Naive thymus-derived CD4-positive, alpha-beta T cell (primary cell): ENCODE measurements around the gene VIM. TPM values are rescaled to one million over a fixed set of nuclear protein-coding genes. Genes with fewer than 3 reads are reported as not detected.
"Not testable (repeated sequence)": the region's sequence is repeated elsewhere in the genome, so short reads cannot be mapped to it uniquely, and the experiment has no call there.

Experiments used
- ATAC-seq: fragments of 150-1000 bp; cut with Tn5 transposase; 2 replicates; pipeline ENCODE4 v1.10.0; 2021; ENCODE audit warnings: mild to moderate bottlenecking, moderate library complexity
- CTCF ChIA-PET: fragments of 350-600 bp; sonication (Branson Sonifier 250); formaldehyde crosslinking; loops from one replicate; lab custom pipeline; 2021; ENCODE audit warnings: antibody characterized with exemption; lab: Charles Lee
- POLR2A ChIA-PET: fragments of 350-600 bp; sonication (Branson Sonifier 250); formaldehyde crosslinking; loops from one replicate; lab custom pipeline; 2021; ENCODE audit warnings: antibody characterized with exemption, inconsistent platforms; lab: Charles Lee
- DNase-seq, 9 donors: peaks; one replicate each; pipeline versions ENCODE4 v3.0.0 to v3.0.0-alpha.2; 2020 to 2022; ENCODE audit warnings: mixed read lengths in 1 of 9
- H3K27ac ChIP-seq: one replicate; pipeline ENCODE4 v1.7.0; 2013; ENCODE audit warnings: mild to moderate bottlenecking, low read depth, low read length, moderate library complexity
- H3K27me3 ChIP-seq, 2 donors: one replicate each; pipeline ENCODE4 v1.7.0; 2013; ENCODE audit warnings: low read length in 2 of 2, mild to moderate bottlenecking in 2 of 2, moderate library complexity in 2 of 2; ENCODE audit not compliant: control insufficient read depth in 2 of 2, insufficient read depth in 2 of 2
- H3K36me3 ChIP-seq, 3 experiments: 1 replicate in 2 of 3; 2 replicates in 1 of 3; pipeline ENCODE4 v1.7.0; 2013; ENCODE audit warnings: low read length in 3 of 3, mild to moderate bottlenecking in 3 of 3, moderate library complexity in 1 of 3; ENCODE audit not compliant: insufficient read depth in 3 of 3, control insufficient read depth in 2 of 3
- H3K4me1 ChIP-seq, 2 donors: one replicate each; pipeline ENCODE4 v1.7.0; 2013; ENCODE audit warnings: low read length in 2 of 2, mild to moderate bottlenecking in 2 of 2, moderate library complexity in 1 of 2; ENCODE audit not compliant: control insufficient read depth in 2 of 2, insufficient read depth in 2 of 2
- H3K4me3 ChIP-seq: 2 replicates; pipeline ENCODE4 v1.7.0; 2013; ENCODE audit warnings: mild to moderate bottlenecking, low read length
- H3K9me3 ChIP-seq, 3 experiments: 1 replicate in 2 of 3; 2 replicates in 1 of 3; pipeline ENCODE4 v1.7.0; 2013; ENCODE audit warnings: low read length in 3 of 3; ENCODE audit not compliant: control insufficient read depth in 2 of 3
- H3K27ac Mint-ChIP-seq, 9 donors: one replicate each; pipeline ENCODE4 v1.8.0; 2020 to 2022; ENCODE audit warnings: mixed read lengths in 9 of 9, mild to moderate bottlenecking in 8 of 9, moderate library complexity in 5 of 9, inconsistent platforms in 2 of 9
- H3K27me3 Mint-ChIP-seq, 5 donors: one replicate each; pipeline ENCODE4 v1.8.0; 2021 to 2022; ENCODE audit warnings: mixed read lengths in 5 of 5, mild to moderate bottlenecking in 1 of 5
- H3K36me3 Mint-ChIP-seq, 5 donors: one replicate each; pipeline ENCODE4 v1.8.0; 2020 to 2022; ENCODE audit warnings: mixed read lengths in 5 of 5, mild to moderate bottlenecking in 3 of 5, inconsistent platforms in 1 of 5
- H3K4me1 Mint-ChIP-seq, 7 donors: one replicate each; pipeline ENCODE4 v1.8.0; 2020 to 2022; ENCODE audit warnings: mixed read lengths in 7 of 7, mild to moderate bottlenecking in 3 of 7, inconsistent platforms in 1 of 7
- H3K4me3 Mint-ChIP-seq, 10 donors: one replicate each; pipeline ENCODE4 v1.8.0; 2020 to 2022; ENCODE audit warnings: mild to moderate bottlenecking in 10 of 10, mixed read lengths in 10 of 10, moderate library complexity in 6 of 10, inconsistent platforms in 2 of 10
- H3K9me3 Mint-ChIP-seq, 11 donors: one replicate each; pipeline ENCODE4 v1.8.0; 2020 to 2022; ENCODE audit warnings: mixed read lengths in 11 of 11, mild to moderate bottlenecking in 4 of 11, inconsistent platforms in 1 of 11, moderate library complexity in 1 of 11
- intact Hi-C, 2 donors: fragments of 100-400 bp; cut with micrococcal nuclease; formaldehyde crosslinking; loops; one replicate each; pipeline ENCODE4 v1.15.1; 2023
- polyA plus RNA-seq, 2 donors: library from polyadenylated mRNA; unstranded; fragments of 300-500 nt; fragmentation: Illumina TruSeq; gene quantifications; one replicate each; pipeline ENCODE4 v1.2.3, GENCODE V29; 2021
- total RNA-seq, 6 experiments: library from RNA in 5 of 6; stranded (reverse) in 5 of 6; gene quantifications; 1 replicate in 5 of 6; 2 replicates in 1 of 6; pipeline ENCODE4 v1.2.3 and lab custom pipeline; 2021 to 2026

The VIM gene
- total and polyA plus RNA-seq, 7 experiments from 2014 or later, result 399 to 2,181 (median 546) TPM

DNA sequence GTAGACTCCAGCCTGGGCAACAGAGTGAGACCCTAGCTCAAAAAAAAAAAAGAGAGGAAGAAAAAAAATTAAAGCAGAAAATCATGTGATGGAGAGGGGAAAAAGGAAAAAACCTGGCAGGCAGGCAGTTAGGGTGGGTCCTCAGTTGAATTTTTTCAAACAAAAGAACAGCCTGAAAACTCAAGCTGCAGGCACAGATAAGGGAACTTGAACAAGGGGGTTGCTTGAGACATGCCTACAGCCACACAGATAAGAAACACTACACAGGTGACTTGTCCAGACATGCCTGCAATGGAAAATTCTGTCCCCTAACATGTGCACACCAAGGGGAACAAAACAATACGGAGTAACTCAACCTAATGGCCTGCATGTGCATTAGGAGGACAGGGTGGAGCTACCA lies 19.2 kb downstream of the VIM start:
- POLR2A ChIA-PET, result interaction anchor here (0.6 to 0.9 kb wide), 2 partner anchors 10 to 16 kb away, joined by 3 to 6 read pairs; no protein-coding TSS in a partner anchor
- Histone ChIP-seq H3K27ac (no peak overlapping the region), H3K4me1 (no peaks in the 10 kb centered on the region), H3K36me3 (no peaks in the 10 kb centered on the region), H3K27me3 (no peaks in the 10 kb centered on the region), H3K4me3 (no peak overlapping the region), H3K9me3 (no peaks in the 10 kb centered on the region)
- DNase-seq (no peak), ATAC-seq (no peak)
- Mint-ChIP-seq H3K27me3 (peaks cover 0 to 5% (median 0%) of the 10 kb centered on the region in 5 donors), H3K36me3 (peaks cover 0 to 10% (median 0%) of the 10 kb centered on the region in 5 donors), H3K4me3 (no peak overlapping the region), H3K9me3 (peaks cover 0 to 6% (median 3%) of the 10 kb centered on the region in 11 donors), H3K27ac (no peak overlapping the region), H3K4me1 (peaks cover 0 to 7% (median 3%) of the 10 kb centered on the region in 7 donors)
- intact Hi-C loops, result no loop called here
- CTCF ChIA-PET, result no interaction called here

- H3K4me1 ChIP-seq, result no peaks in the 10 kb centered on the region
- peaks cover 0 to 5% (median 0%) of the 10 kb centered on the region in 5 donors for H3K27me3 Mint-ChIP-seq
- no peak for ATAC-seq
These were observed 20.9 kb downstream of the VIM start for GRCh38 chr10:17248964-17249363.

GRCh38 chr10:17249820-17250219 lies 21.8 kb downstream of the VIM start:
- ATAC-seq (peak; percentile 47), DNase-seq (peak in 4 of 9 donors; percentile 26 to 39 (median 28))
- Mint-ChIP-seq H3K4me3 (no peak overlapping the region), H3K27me3 (peaks cover 0 to 5% (median 0%) of the 10 kb centered on the region in 5 donors), H3K36me3 (peaks cover 0 to 10% (median 0%) of the 10 kb centered on the region in 5 donors), H3K4me1 (peaks cover 0 to 4% (median 0%) of the 10 kb centered on the region in 7 donors), H3K27ac (no peak overlapping the region), H3K9me3 (peaks cover 0 to 6% (median 3%) of the 10 kb centered on the region in 11 donors)
- no peaks in the 10 kb centered on the region for H3K27me3 ChIP-seq
- POLR2A ChIA-PET, result no interaction called here
- CTCF ChIA-PET, result no interaction called here
- no peaks in the 10 kb centered on the region for H3K36me3 ChIP-seq
- H3K27ac ChIP-seq, result no peak overlapping the region
- intact Hi-C loops, result loop anchor here (1.0 to 10.0 kb wide), 4 partner anchors 359 to 1385 kb away; partner anchors contain the start of gene MINDY3 (in 1 of the 2)
- no peaks in the 10 kb centered on the region for H3K9me3 ChIP-seq
- no peak overlapping the region for H3K4me3 ChIP-seq
- no peaks in the 10 kb centered on the region for H3K4me1 ChIP-seq

More at GRCh38 chr10:17248964-17249363, 20.9 kb downstream of the VIM start:
- H3K4me3 ChIP-seq, result no peak overlapping the region
- H3K36me3 ChIP-seq, result no peaks in the 10 kb centered on the region
- no peaks in the 10 kb centered on the region for H3K27me3 ChIP-seq
- DNase-seq, result no peak
- Mint-ChIP-seq H3K36me3 (peaks cover 0 to 10% (median 0%) of the 10 kb centered on the region in 5 donors), H3K4me1 (peaks cover 0 to 3% (median 0%) of the 10 kb centered on the region in 7 donors), H3K4me3 (no peak overlapping the region), H3K27ac (no peak overlapping the region), H3K9me3 (peaks cover 0 to 6% (median 3%) of the 10 kb centered on the region in 11 donors)
- no peak overlapping the region for H3K27ac ChIP-seq
- no peaks in the 10 kb centered on the region for H3K9me3 ChIP-seq
- ChIA-PET CTCF (interaction anchor here (0.7 kb wide), 1 partner anchor 19 kb away, joined by 4 read pairs; no protein-coding TSS in a partner anchor), POLR2A (no interaction called here)
- intact Hi-C loops, result loop anchor here in 1 of 2 donors (1.0 kb wide), 3 partner anchors 358 to 421 kb away; no protein-coding TSS in a partner anchor

GRCh38 chr10:17250736-17251135 lies 22.7 kb downstream of the VIM start:
- CTCF ChIA-PET, result interaction anchor here (0.8 kb wide), 1 partner anchor 30 kb away, joined by 4 read pairs; no protein-coding TSS in a partner anchor
- no peak overlapping the region for H3K27ac Mint-ChIP-seq

GRCh38 chr10:17254543-17255050 lies 26.6 kb downstream of the VIM start:
- H3K27me3 ChIP-seq, H3K27me3 Mint-ChIP-seq, POLR2A ChIA-PET, H3K36me3 ChIP-seq, H3K4me3 Mint-ChIP-seq, H3K36me3 Mint-ChIP-seq, H3K4me3 ChIP-seq, H3K9me3 Mint-ChIP-seq, H3K4me1 ChIP-seq, H3K27ac ChIP-seq, H3K9me3 ChIP-seq, ATAC-seq, DNase-seq, H3K27ac Mint-ChIP-seq: not testable (repeated sequence)
- CTCF ChIA-PET, result interaction anchor here (0.6 to 1.2 kb wide), 3 partner anchors 18 to 437 kb away, joined by 3 to 4 read pairs (median 3); partner anchors contain the start of gene RSU1
- peaks cover 5 to 13% (median 6%) of the 10 kb centered on the region in 7 donors for H3K4me1 Mint-ChIP-seq
- intact Hi-C loops, result loop anchor here (5.0 to 10.0 kb wide), 3 partner anchors 362 to 1390 kb away; partner anchors contain the start of gene MINDY3 (in 1 of the 2)

More at GRCh38 chr10:17250736-17251135, 22.7 kb downstream of the VIM start:
- peaks cover 0 to 10% (median 0%) of the 10 kb centered on the region in 5 donors for H3K36me3 Mint-ChIP-seq
- H3K4me3 ChIP-seq, result no peak overlapping the region
- no peak overlapping the region for H3K27ac ChIP-seq
- H3K9me3 ChIP-seq, result no peaks in the 10 kb centered on the region
- no peaks in the 10 kb centered on the region for H3K36me3 ChIP-seq
- POLR2A ChIA-PET, result no interaction called here
- no peaks in the 10 kb centered on the region for H3K27me3 ChIP-seq
- DNase-seq (no peak), ATAC-seq (no peak)
- peaks cover 0 to 6% (median 3%) of the 10 kb centered on the region in 11 donors for H3K9me3 Mint-ChIP-seq
- peaks cover 0 to 5% (median 0%) of the 10 kb centered on the region in 5 donors for H3K27me3 Mint-ChIP-seq
- no peaks in the 10 kb centered on the region for H3K4me1 ChIP-seq
- H3K4me3 Mint-ChIP-seq, result no peak overlapping the region
- intact Hi-C loops, result loop anchor here in 1 of 2 donors (1.0 to 10.0 kb wide), 2 partner anchors 407 to 1386 kb away; partner anchors contain the start of gene MINDY3
- H3K4me1 Mint-ChIP-seq, result peaks cover 0 to 4% (median 0%) of the 10 kb centered on the region in 7 donors

- Histone ChIP-seq H3K9me3 (no peaks in the 10 kb centered on the region), H3K27me3 (no peaks in the 10 kb centered on the region), H3K36me3 (no peaks in the 10 kb centered on the region), H3K4me1 (no peaks in the 10 kb centered on the region), H3K4me3 (no peak overlapping the region), H3K27ac (no peak overlapping the region)
- H3K36me3 Mint-ChIP-seq, result no peaks in the 10 kb centered on the region
- H3K4me1 Mint-ChIP-seq, result peaks cover 5 to 13% (median 6%) of the 10 kb centered on the region in 7 donors
- H3K27ac Mint-ChIP-seq, result no peak overlapping the region
- intact Hi-C loops, result loop anchor here (5.0 to 10.0 kb wide), 3 partner anchors 363 to 1391 kb away; partner anchors contain the start of gene MINDY3 (in 1 of the 2)
- no peak overlapping the region for H3K4me3 Mint-ChIP-seq
- POLR2A ChIA-PET, result no interaction called here
- ATAC-seq, result peak; percentile 31
- DNase-seq, result no peak
- no peaks in the 10 kb centered on the region for H3K27me3 Mint-ChIP-seq
- CTCF ChIA-PET, result interaction anchor here (1.2 kb wide), 1 partner anchor 438 kb away, joined by 3 read pairs; the partner anchor contains the start of gene RSU1
- H3K9me3 Mint-ChIP-seq, result peaks cover 0 to 5% (median 0%) of the 10 kb centered on the region in 11 donors
These were observed 27.5 kb downstream of the VIM start for GRCh38 chr10:17255512-17255911.
